B cell (primary cell): ENCODE results near the gene BIRC7. TPM values are rescaled to one million over a fixed set of nuclear protein-coding genes. Genes with fewer than 3 reads are reported as not detected.

Experiments
- ATAC-seq: fragments of 200-7000 bp; cut with Tn5 transposase; one replicate; pipeline ENCODE4 v1.10.0; 2021; ENCODE audit warnings: low read depth, mild to moderate bottlenecking, moderate number of reproducible peaks, moderate library complexity
- CTCF ChIA-PET: fragments of 350-600 bp; sonication (Branson Sonifier 250); formaldehyde crosslinking; loops from one replicate; lab custom pipeline; 2021; ENCODE audit warnings: antibody characterized with exemption, inconsistent platforms; lab: Charles Lee
- POLR2A ChIA-PET: fragments of 350-600 bp; sonication (Branson Sonifier 250); formaldehyde crosslinking; loops from one replicate; lab custom pipeline; 2021; ENCODE audit warnings: antibody characterized with exemption; lab: Charles Lee
- DNase-seq: peaks from one replicate; pipeline ENCODE4 v3.0.0; 2013
- H2AFZ ChIP-seq: 2 replicates; pipeline ENCODE4 v1.6.1; 2012; ENCODE audit warnings: mild to moderate bottlenecking, low read depth, low read length; ENCODE audit not compliant: insufficient read depth, poor library complexity, severe bottlenecking
- H3K27ac ChIP-seq, 2 donors: 1 replicate in 1 of 2; 2 replicates in 1 of 2; pipeline ENCODE4 v1.5.1; 2012 to 2013; ENCODE audit warnings: low read length in 2 of 2, mild to moderate bottlenecking in 2 of 2, moderate library complexity in 1 of 2
- H3K27me3 ChIP-seq, 4 experiments: fragments of 200-600 bp in 1 of 4; sonication (generic) in 1 of 4; replicated peaks in 1 of 4; 1 replicate in 2 of 4; 2 replicates in 2 of 4; pipeline versions ENCODE4 v1.6.1 to v1.7.0; 2013 to 2016; ENCODE audit warnings: low read length in 3 of 4, mild to moderate bottlenecking in 2 of 4, mixed read lengths in 1 of 4, moderate library complexity in 1 of 4; ENCODE audit not compliant: insufficient read depth in 4 of 4, control insufficient read depth in 3 of 4; ENCODE audit errors: control extremely low read depth in 1 of 4
- H3K36me3 ChIP-seq, 2 experiments: replicated peaks in 1 of 2; 1 replicate in 1 of 2; 2 replicates in 1 of 2; pipeline versions ENCODE4 v1.6.1 to v1.7.1; 2013; ENCODE audit warnings: low read length in 1 of 2; ENCODE audit not compliant: insufficient read depth in 2 of 2, control insufficient read depth in 1 of 2; ENCODE audit errors: control extremely low read depth in 1 of 2, extremely low read depth in 1 of 2
- H3K4me1 ChIP-seq, 2 donors: fragments of 200-600 bp in 1 of 2; sonication (generic) in 1 of 2; 1 replicate in 1 of 2; 2 replicates in 1 of 2; pipeline versions ENCODE4 v1.5.1 to v1.6.1; 2013 to 2017; ENCODE audit warnings: low read length in 2 of 2; ENCODE audit not compliant: control insufficient read depth in 2 of 2, insufficient read depth in 2 of 2
- H3K4me2 ChIP-seq: replicated peaks from 2 replicates; pipeline ENCODE3; 2012; ENCODE audit warnings: mild to moderate bottlenecking, low read depth, low read length; ENCODE audit not compliant: poor library complexity, severe bottlenecking
- H3K4me3 ChIP-seq, 5 experiments: fragments of 200-600 bp in 1 of 5; sonication (generic) in 1 of 5; 1 replicate in 3 of 5; 2 replicates in 2 of 5; pipeline versions ENCODE4 v1.5.1 to v1.7.0; 2011 to 2016; ENCODE audit warnings: low read length in 4 of 5, mild to moderate bottlenecking in 4 of 5, low read depth in 2 of 5, control low read depth in 1 of 5, moderate library complexity in 1 of 5; ENCODE audit not compliant: insufficient read depth in 1 of 5; ENCODE audit errors: control extremely low read depth in 1 of 5, extremely low read depth in 1 of 5
- H3K79me2 ChIP-seq: fragments of 200-600 bp; sonication (generic); one replicate; pipeline ENCODE4 v1.6.0; 2016; ENCODE audit warnings: low read length; ENCODE audit not compliant: control insufficient read depth, insufficient read depth
- H3K9ac ChIP-seq: fragments of 200-600 bp; sonication (generic); 2 replicates; pipeline ENCODE4 v1.6.1; 2017; ENCODE audit warnings: mild to moderate bottlenecking, low read length, moderate library complexity
- H3K9me3 ChIP-seq, 3 donors: one replicate each; pipeline versions ENCODE4 v1.6.1 to v1.7.1; 2013; ENCODE audit warnings: low read length in 2 of 3; ENCODE audit not compliant: control insufficient read depth in 2 of 3, insufficient read depth in 1 of 3; ENCODE audit errors: control extremely low read depth in 1 of 3
- H4K20me1 ChIP-seq: 2 replicates; pipeline ENCODE4 v1.6.0; 2012; ENCODE audit warnings: mild to moderate bottlenecking, low read length; ENCODE audit not compliant: insufficient read depth, control insufficient read depth, poor library complexity, severe bottlenecking
- H3K27ac Mint-ChIP-seq: one replicate; pipeline ENCODE4 v1.8.0; 2021; ENCODE audit warnings: mixed read lengths
- H3K27me3 Mint-ChIP-seq: one replicate; pipeline ENCODE4 v1.8.0; 2021; ENCODE audit warnings: mixed read lengths
- H3K4me1 Mint-ChIP-seq: one replicate; pipeline ENCODE4 v1.8.0; 2021; ENCODE audit warnings: mixed read lengths
- H3K4me3 Mint-ChIP-seq: one replicate; pipeline ENCODE4 v1.8.0; 2021; ENCODE audit warnings: mixed read lengths
- H3K9me3 Mint-ChIP-seq: one replicate; pipeline ENCODE4 v1.8.0; 2022; ENCODE audit warnings: mixed read lengths; ENCODE audit not compliant: insufficient read depth
- EZH2 ChIP-seq: IDR thresholded peaks from 2 replicates; pipeline ENCODE4 v1.6.1; 2012; ENCODE audit warnings: borderline replicate concordance, low read depth, mild to moderate bottlenecking, moderate library complexity, low read length; ENCODE audit not compliant: insufficient read depth, poor library complexity, severe bottlenecking
- WGBS: methylation state at CpG from one replicate; pipeline ENCODE4 v1.1.5; 2013; ENCODE audit warnings: missing lambda C conversion rate; ENCODE audit not compliant: insufficient coverage; 5-methylcytosine and 5-hydroxymethylcytosine counted together
- intact Hi-C: fragments of 100-400 bp; cut with micrococcal nuclease; formaldehyde crosslinking; loops from one replicate; pipeline ENCODE4 v1.10.0; 2022
- polyA plus RNA-seq: library from polyadenylated mRNA; depleted of rRNA; stranded (reverse); fragments of >200 nt; gene quantifications from 2 replicates; pipeline ENCODE4 v1.2.3, GENCODE V29; 2012
- total RNA-seq, 2 donors: library from RNA; stranded (reverse); fragments of 120-200 nt in 1 of 2; gene quantifications; 1 replicate in 1 of 2; 2 replicates in 1 of 2; pipeline versions ENCODE4 v1.2.3 to v1.2.4, GENCODE V29; 2013 to 2022
- TF ChIP-seq, protein P1 (sequence below): fragments of 200-600 bp; IDR thresholded peaks from one replicate; pipeline ENCODE4 v1.8.0; 2022; ENCODE audit warnings: antibody characterized with exemption, mild to moderate bottlenecking

Gene BIRC7
- total and polyA plus RNA-seq, 2 donors (not counting 1 experiment from before 2014, with no cell fraction given): 0.12 TPM; not detected in 1

DNA sequence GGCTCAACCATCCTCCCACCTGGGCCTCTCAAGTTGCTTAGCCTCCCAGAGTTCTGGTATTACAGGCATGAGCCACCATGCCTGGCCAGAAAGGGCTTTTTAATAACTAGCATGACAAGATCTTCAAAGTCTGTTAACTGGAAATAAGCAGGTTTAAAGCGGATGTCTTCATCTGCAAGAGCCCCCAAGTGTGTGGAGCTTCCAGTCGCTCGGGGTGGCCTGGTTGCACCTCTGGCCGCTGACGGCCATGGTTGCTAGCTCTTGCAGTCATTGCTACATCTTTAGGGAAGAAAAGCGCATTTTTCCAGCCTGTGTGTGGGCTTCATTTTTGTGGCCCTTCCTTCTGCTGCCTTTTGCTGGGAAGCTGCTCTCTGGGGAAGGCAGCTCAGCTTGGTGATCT, 44.7 kb downstream of the BIRC7 start:
- Mint-ChIP-seq H3K27me3 (no peaks in the 10 kb centered on the region), H3K4me3 (no peak overlapping the region), H3K9me3 (no peaks in the 10 kb centered on the region), H3K4me1 (peaks cover 2% of the 10 kb centered on the region), H3K27ac (no peak overlapping the region)
- H4K20me1 ChIP-seq: peaks cover 28% of the 10 kb centered on the region
- no peak overlapping the region for H2AFZ ChIP-seq
- ATAC-seq (no peak), DNase-seq (no peak)
- intact Hi-C loops: no loop called here
- no peak overlapping the region for H3K4me3 ChIP-seq
- no peaks in the 10 kb centered on the region for H3K9me3 ChIP-seq
- POLR2A ChIA-PET: no interaction called here
- H3K36me3 ChIP-seq: peaks cover 0 to 35% of the 10 kb centered on the region in 2 experiments
- WGBS: 98% methylated on average over 6 of the region's 6 CpGs
- TF ChIP-seq, protein P1, sequence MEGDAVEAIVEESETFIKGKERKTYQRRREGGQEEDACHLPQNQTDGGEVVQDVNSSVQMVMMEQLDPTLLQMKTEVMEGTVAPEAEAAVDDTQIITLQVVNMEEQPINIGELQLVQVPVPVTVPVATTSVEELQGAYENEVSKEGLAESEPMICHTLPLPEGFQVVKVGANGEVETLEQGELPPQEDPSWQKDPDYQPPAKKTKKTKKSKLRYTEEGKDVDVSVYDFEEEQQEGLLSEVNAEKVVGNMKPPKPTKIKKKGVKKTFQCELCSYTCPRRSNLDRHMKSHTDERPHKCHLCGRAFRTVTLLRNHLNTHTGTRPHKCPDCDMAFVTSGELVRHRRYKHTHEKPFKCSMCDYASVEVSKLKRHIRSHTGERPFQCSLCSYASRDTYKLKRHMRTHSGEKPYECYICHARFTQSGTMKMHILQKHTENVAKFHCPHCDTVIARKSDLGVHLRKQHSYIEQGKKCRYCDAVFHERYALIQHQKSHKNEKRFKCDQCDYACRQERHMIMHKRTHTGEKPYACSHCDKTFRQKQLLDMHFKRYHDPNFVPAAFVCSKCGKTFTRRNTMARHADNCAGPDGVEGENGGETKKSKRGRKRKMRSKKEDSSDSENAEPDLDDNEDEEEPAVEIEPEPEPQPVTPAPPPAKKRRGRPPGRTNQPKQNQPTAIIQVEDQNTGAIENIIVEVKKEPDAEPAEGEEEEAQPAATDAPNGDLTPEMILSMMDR: no peak
- TF ChIP-seq EZH2: no peak
- H3K79me2 ChIP-seq: peaks cover 21% of the 10 kb centered on the region
- H3K4me1 ChIP-seq: no peaks in the 10 kb centered on the region
- CTCF ChIA-PET: interaction anchor here (0.6 to 1.6 kb wide), 2 partner anchors 66 to 87 kb away, joined by 3 read pairs; no protein-coding TSS in a partner anchor
- H3K27me3 ChIP-seq: no peaks in the 10 kb centered on the region
- no peak overlapping the region for H3K27ac ChIP-seq
- H3K9ac ChIP-seq: no peak overlapping the region
- H3K4me2 ChIP-seq: no peak overlapping the region

DNA sequence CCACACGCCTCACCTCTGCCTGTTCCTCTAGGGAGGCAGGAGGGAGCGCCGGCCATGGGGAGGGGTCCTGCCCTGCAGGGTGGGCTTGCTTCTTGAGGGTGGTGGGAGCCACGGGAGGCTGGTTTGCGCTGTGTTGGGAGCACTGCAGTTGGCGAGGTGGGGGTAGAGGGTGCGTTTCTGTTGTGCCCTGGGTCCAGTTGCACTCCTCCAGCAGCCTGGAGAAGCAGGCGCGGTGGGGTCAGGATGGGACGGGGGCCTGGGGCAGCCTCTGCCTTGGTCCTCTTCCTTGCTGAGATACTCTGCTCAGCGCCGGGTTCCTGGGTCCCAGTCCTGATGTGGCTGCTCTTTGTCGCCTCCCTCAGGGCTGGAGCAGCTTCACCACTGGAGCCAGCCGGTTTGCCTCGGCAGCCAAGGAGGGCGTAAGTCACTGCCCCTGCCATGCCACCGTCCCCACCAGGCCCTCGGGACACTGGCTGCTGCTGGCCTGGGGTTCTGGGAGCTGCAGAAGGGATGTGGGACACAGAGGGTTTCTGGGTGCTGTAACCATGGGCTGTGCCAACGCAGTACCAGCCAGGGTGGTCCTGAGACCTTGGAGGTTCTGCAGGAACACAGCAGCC, 45.3 kb downstream of the BIRC7 start:
- H3K4me1 ChIP-seq: no peaks in the 10 kb centered on the region
- no peaks in the 10 kb centered on the region for H3K9me3 ChIP-seq
- 93% methylated on average over 16 of the region's 19 CpGs for WGBS
- H3K9ac ChIP-seq: no peak overlapping the region
- peaks cover 1% of the 10 kb centered on the region for H3K4me1 Mint-ChIP-seq
- H3K27ac Mint-ChIP-seq: no peak overlapping the region
- ChIA-PET POLR2A (no interaction called here), CTCF (interaction anchor here (0.6 to 1.6 kb wide), 2 partner anchors 66 to 88 kb away, joined by 3 read pairs; no protein-coding TSS in a partner anchor)
- H3K27ac ChIP-seq: no peak overlapping the region
- H3K27me3 Mint-ChIP-seq: no peaks in the 10 kb centered on the region
- no peak overlapping the region for H3K4me3 ChIP-seq
- peaks cover 0 to 35% of the 10 kb centered on the region in 2 experiments for H3K36me3 ChIP-seq
- H3K4me3 Mint-ChIP-seq: no peak overlapping the region
- H3K9me3 Mint-ChIP-seq: no peaks in the 10 kb centered on the region
- no peak for ATAC-seq
- H3K4me2 ChIP-seq: no peak overlapping the region
- no peak overlapping the region for H2AFZ ChIP-seq
- peaks cover 22% of the 10 kb centered on the region for H4K20me1 ChIP-seq
- TF ChIP-seq EZH2: no peak
- DNase-seq: no peak
- no peaks in the 10 kb centered on the region for H3K27me3 ChIP-seq
- intact Hi-C loops: no loop called here
- peaks cover 15% of the 10 kb centered on the region for H3K79me2 ChIP-seq
